Keratinocyte (primary cell): ENCODE results near the gene METTL25B. TPM values are rescaled to one million over a fixed set of nuclear protein-coding genes. Genes with fewer than 3 reads are reported as not detected.

Source experiments
- DNase-seq: peaks from one replicate; pipeline ENCODE4 v3.0.0-alpha.2; 2011; ENCODE audit warnings: low read depth, missing footprints, low spot score
- FAIRE-seq: peaks from 2 replicates; lab custom pipeline; 2011; peaks lifted over from hg19 to GRCh38; lab: Jason Lieb, UNC
- H2AFZ ChIP-seq: 2 replicates; pipeline ENCODE4 v1.6.0; 2012; ENCODE audit warnings: low read length, control low read depth, inconsistent platforms; ENCODE audit not compliant: control insufficient read depth
- H3K27ac ChIP-seq: 2 replicates; pipeline ENCODE4 v1.5.1; 2011; ENCODE audit warnings: low read length; ENCODE audit not compliant: control insufficient read depth, insufficient read depth
- H3K27me3 ChIP-seq: 3 replicates; pipeline ENCODE4 v1.6.0; 2011; ENCODE audit warnings: low read length; ENCODE audit not compliant: control insufficient read depth, insufficient read depth; ENCODE audit errors: extremely low read depth
- H3K36me3 ChIP-seq, 2 experiments: 2 replicates in 1 of 2; 3 replicates in 1 of 2; pipeline ENCODE4 v1.5.1; 2011; ENCODE audit warnings: low read length in 2 of 2, mild to moderate bottlenecking in 1 of 2; ENCODE audit not compliant: control insufficient read depth in 2 of 2, insufficient read depth in 2 of 2; ENCODE audit errors: extremely low read depth in 1 of 2
- H3K4me1 ChIP-seq: 3 replicates; pipeline ENCODE4 v1.5.1; 2011; ENCODE audit warnings: low read length; ENCODE audit not compliant: control insufficient read depth, insufficient read depth; ENCODE audit errors: extremely low read depth
- H3K4me2 ChIP-seq: 3 replicates; pipeline ENCODE4 v1.6.0; 2011; ENCODE audit warnings: low read depth, low read length; ENCODE audit not compliant: control insufficient read depth, insufficient read depth; ENCODE audit errors: extremely low read depth
- H3K4me3 ChIP-seq, 3 experiments: fragments of 200-600 bp in 1 of 3; sonication (generic) in 1 of 3; 2 replicates in 2 of 3; 3 replicates in 1 of 3; pipeline ENCODE4 v1.5.1; 2011 to 2016; ENCODE audit warnings: low read length in 3 of 3, mild to moderate bottlenecking in 3 of 3, control low read depth in 2 of 3, inconsistent platforms in 1 of 3, low read depth in 1 of 3, mixed read lengths in 1 of 3, mixed run types in 1 of 3, moderate library complexity in 1 of 3; ENCODE audit not compliant: control insufficient read depth in 2 of 3, insufficient read depth in 2 of 3; ENCODE audit errors: extremely low read depth in 1 of 3
- H3K79me2 ChIP-seq: 2 replicates; pipeline ENCODE4 v1.6.0; 2012; ENCODE audit warnings: low read length; ENCODE audit not compliant: control insufficient read depth, insufficient read depth
- H3K9ac ChIP-seq: 3 replicates; pipeline ENCODE4 v1.6.0; 2011; ENCODE audit warnings: low read length; ENCODE audit not compliant: control insufficient read depth, insufficient read depth; ENCODE audit errors: extremely low read depth
- H3K9me1 ChIP-seq: 3 replicates; pipeline ENCODE4 v1.6.0; 2011; ENCODE audit warnings: low read length; ENCODE audit not compliant: control insufficient read depth, insufficient read depth; ENCODE audit errors: extremely low read depth
- H3K9me3 ChIP-seq: 2 replicates; pipeline ENCODE4 v1.5.1; 2012; ENCODE audit warnings: low read depth, low read length; ENCODE audit not compliant: control insufficient read depth
- H4K20me1 ChIP-seq: 3 replicates; pipeline ENCODE4 v1.6.0; 2011; ENCODE audit warnings: low read length; ENCODE audit not compliant: control insufficient read depth, insufficient read depth; ENCODE audit errors: extremely low read depth
- CTCF ChIP-seq, 3 experiments: IDR thresholded peaks in 1 of 3; conservative IDR thresholded peaks in 1 of 3; optimal IDR thresholded peaks in 1 of 3; 2 replicates in 2 of 3; 3 replicates in 1 of 3; pipeline versions ENCODE3 to v1.5.1; 2011; ENCODE audit warnings: low read length in 3 of 3, mild to moderate bottlenecking in 3 of 3, moderate library complexity in 2 of 3, control low read depth in 1 of 3, inconsistent platforms in 1 of 3; ENCODE audit not compliant: insufficient read depth in 2 of 3; ENCODE audit errors: extremely low read depth in 1 of 3
- EZH2 ChIP-seq: IDR thresholded peaks from one replicate; pipeline ENCODE4 v1.6.1; 2012; ENCODE audit warnings: inconsistent platforms, mild to moderate bottlenecking, low read length, moderate library complexity
- dilution Hi-C: fragments of 300-500 bp; cut with MboI; formaldehyde crosslinking; loops from one replicate; pipeline ENCODE4 v1.7.0; 2020; ENCODE audit warnings: low sequenced_read_pairs; ENCODE audit not compliant: extremely low pct_ligation_motif_present
- polyA plus RNA-seq, 5 experiments: library from polyadenylated mRNA; depleted of rRNA in 3 of 5; stranded (reverse) in 3 of 5; stranded (forward) in 1 of 5; unstranded in 1 of 5; fragments of >200 nt; gene quantifications; 1 replicate in 1 of 5; 2 replicates in 3 of 5; 3 replicates in 1 of 5; pipeline versions ENCODE4 v1.2.1 to v1.2.3, GENCODE V29; 2011 to 2012; ENCODE audit warnings: missing spikeins in 2 of 5, low read depth in 1 of 5, low replicate concordance in 1 of 5

METTL25B gene
- polyA plus RNA-seq, 1 donor (not counting 4 experiments of a cell fraction or from before 2014, with no cell fraction given): 6.0 TPM

GRCh38 chr1:156726549-156727226 lies 1.6 kb upstream of the METTL25B start:
- Histone ChIP-seq H4K20me1 (peaks cover 14% of the 10 kb centered on the region), H3K27ac (peak overlapping the region; percentile 89), H2AFZ (no peak overlapping the region), H3K79me2 (peaks cover 68% of the 10 kb centered on the region), H3K9me3 (no peaks in the 10 kb centered on the region), H3K36me3 (peaks cover 19 to 20% of the 10 kb centered on the region in 2 experiments), H3K9ac (peak overlapping the region; percentile 96), H3K27me3 (no peaks in the 10 kb centered on the region), H3K4me2 (peak overlapping the region; percentile 96), H3K4me3 (peak overlapping the region; percentile 63 to 90 (median 68)), H3K9me1 (no peaks in the 10 kb centered on the region), H3K4me1 (peaks cover 50% of the 10 kb centered on the region)
- no peak for DNase-seq
- dilution Hi-C loops: no loop called here
- peak; percentile 53 for FAIRE-seq
- TF ChIP-seq CTCF (optimal IDR thresholded peaks at IDR 0.05 in 1 of 3, IDR thresholded peaks at IDR 0.05 in 1 of 3, conservative IDR thresholded peaks at IDR 0.05 in 1 of 3; ENCODE audit: extremely low read depth in 1 of 3, insufficient read depth in 2 of 3, low read length in 3 of 3): peak; percentile 58 to 76 (median 71)
- TF ChIP-seq EZH2: no peak

GRCh38 chr1:156727492-156727891 lies 777 bp upstream of the METTL25B start:
- peak overlapping the region; percentile 96 for H3K9ac ChIP-seq
- dilution Hi-C loops: no loop called here
- TF ChIP-seq EZH2 (no peak), CTCF (optimal IDR thresholded peaks at IDR 0.05 in 1 of 3, IDR thresholded peaks at IDR 0.05 in 1 of 3, conservative IDR thresholded peaks at IDR 0.05 in 1 of 3; ENCODE audit: extremely low read depth in 1 of 3, insufficient read depth in 2 of 3, low read length in 3 of 3) (no peak)

More at GRCh38 chr1:156727492-156727891, 777 bp upstream of the METTL25B start:
- Histone ChIP-seq H3K4me1 (peaks cover 50% of the 10 kb centered on the region), H3K36me3 (peaks cover 20 to 23% of the 10 kb centered on the region in 2 experiments), H3K4me2 (peak overlapping the region; percentile 96), H3K9me1 (no peaks in the 10 kb centered on the region), H3K27me3 (no peaks in the 10 kb centered on the region), H3K4me3 (peak overlapping the region; percentile 63 to 90 (median 68)), H2AFZ (no peak overlapping the region), H3K9me3 (no peaks in the 10 kb centered on the region), H3K27ac (peak overlapping the region; percentile 89), H4K20me1 (peaks cover 14% of the 10 kb centered on the region), H3K79me2 (peaks cover 68% of the 10 kb centered on the region)
- FAIRE-seq (no peak), DNase-seq (no peak)
